Measurements from ENCODE around the gene LYZ.
A peak's percentile ranks its signal among the peaks of the same experiment; 100 is the strongest.

Gene LYZ

GRCh38 chr12:69339999-69340398 lies 8.2 kb upstream of the LYZ start:
- DNase-seq = no peak

- no peak for DNase-seq
These were observed 6.9 kb upstream of the LYZ start for GRCh38 chr12:69341328-69341727.

GRCh38 chr12:69342421-69342820 lies 5.8 kb upstream of the LYZ start:
- DNase-seq = no peak

GRCh38 chr12:69343357-69343756 lies 4.8 kb upstream of the LYZ start:
- DNase-seq = no peak

GRCh38 chr12:69343885-69344612 lies 4.1 kb upstream of the LYZ start:
- no peak for DNase-seq

GRCh38 chr12:69345077-69345476 lies 3.1 kb upstream of the LYZ start:
- no peak for DNase-seq

GRCh38 chr12:69345742-69346141 lies 2.4 kb upstream of the LYZ start:
- no peak for DNase-seq

GRCh38 chr12:69350002-69350626 lies 1.9 kb downstream of the LYZ start:
- DNase-seq = no peak

- DNase-seq = no peak
These were observed 2.6 kb downstream of the LYZ start for GRCh38 chr12:69350777-69351176.

- DNase-seq = no peak
These were observed 3.5 kb downstream of the LYZ start for GRCh38 chr12:69351462-69352236.

- DNase-seq = no peak
These were observed 4.7 kb downstream of the LYZ start for GRCh38 chr12:69352904-69353303.

- no peak for DNase-seq
These were observed 6.0 kb downstream of the LYZ start for GRCh38 chr12:69354172-69354555.

- no peak for DNase-seq
These were observed 6.5 kb downstream of the LYZ start for GRCh38 chr12:69354556-69355187.

- DNase-seq = no peak
These were observed 7.3 kb downstream of the LYZ start for GRCh38 chr12:69355363-69356028.

GRCh38 chr12:69359531-69360347 lies 11.6 kb downstream of the LYZ start, which contains the start of gene YEATS4:
TSS of gene YEATS4 (plus strand) at chr12:69359743. CDS start at chr12:69359973, 230 bp downstream.
- DNase-seq = peak; percentile 86

GRCh38 chr12:69360348-69360672 lies 12.1 kb downstream of the LYZ start:
- no peak for DNase-seq

GRCh38 chr12:69366796-69367195 lies 18.6 kb downstream of the LYZ start:
- DNase-seq = no peak

- DNase-seq = no peak
These were observed 20.0 kb downstream of the LYZ start for GRCh38 chr12:69368171-69368570.

GRCh38 chr12:69383074-69383473 lies 34.9 kb downstream of the LYZ start:
- no peak for DNase-seq

GRCh38 chr12:69385038-69385437 lies 36.9 kb downstream of the LYZ start:
- DNase-seq = no peak

- no peak for DNase-seq
These were observed 38.7 kb downstream of the LYZ start for GRCh38 chr12:69386921-69387320.

GRCh38 chr12:69388371-69388770 lies 40.2 kb downstream of the LYZ start:
- DNase-seq = no peak

All from activated naive CD4-positive, alpha-beta T cell treated with anti-CD3 and anti-CD28 coated beads, Interleukin-2, amount 50 U/mL, for 16 hours (primary cell).